ENCODE measurements around the gene SSH2. TPM values are rescaled to one million over a fixed set of nuclear protein-coding genes. Genes with fewer than 3 reads are reported as not detected.

SSH2 gene
- total RNA-seq, 1 experiment from 2014 or later, result 14.6 TPM

- DNase-seq, result no peak
- TF ChIP-seq, protein P1, sequence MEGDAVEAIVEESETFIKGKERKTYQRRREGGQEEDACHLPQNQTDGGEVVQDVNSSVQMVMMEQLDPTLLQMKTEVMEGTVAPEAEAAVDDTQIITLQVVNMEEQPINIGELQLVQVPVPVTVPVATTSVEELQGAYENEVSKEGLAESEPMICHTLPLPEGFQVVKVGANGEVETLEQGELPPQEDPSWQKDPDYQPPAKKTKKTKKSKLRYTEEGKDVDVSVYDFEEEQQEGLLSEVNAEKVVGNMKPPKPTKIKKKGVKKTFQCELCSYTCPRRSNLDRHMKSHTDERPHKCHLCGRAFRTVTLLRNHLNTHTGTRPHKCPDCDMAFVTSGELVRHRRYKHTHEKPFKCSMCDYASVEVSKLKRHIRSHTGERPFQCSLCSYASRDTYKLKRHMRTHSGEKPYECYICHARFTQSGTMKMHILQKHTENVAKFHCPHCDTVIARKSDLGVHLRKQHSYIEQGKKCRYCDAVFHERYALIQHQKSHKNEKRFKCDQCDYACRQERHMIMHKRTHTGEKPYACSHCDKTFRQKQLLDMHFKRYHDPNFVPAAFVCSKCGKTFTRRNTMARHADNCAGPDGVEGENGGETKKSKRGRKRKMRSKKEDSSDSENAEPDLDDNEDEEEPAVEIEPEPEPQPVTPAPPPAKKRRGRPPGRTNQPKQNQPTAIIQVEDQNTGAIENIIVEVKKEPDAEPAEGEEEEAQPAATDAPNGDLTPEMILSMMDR (conservative IDR thresholded peaks at IDR 0.05), result no peak
- Histone ChIP-seq H3K14ac (ENCODE audit: insufficient read depth, low read length) (no peak overlapping the region), H2BK15ac (ENCODE audit: low read depth, low read length) (no peak overlapping the region), H4K20me1 (ENCODE audit: control insufficient read depth, insufficient read depth, insufficient read length) (no peaks in the 10 kb centered on the region), H3K56ac (ENCODE audit: insufficient read length, low read depth, low read length) (no peak overlapping the region), H3K79me2 (ENCODE audit: insufficient read depth, low read length) (no peaks in the 10 kb centered on the region), H3K23ac (ENCODE audit: insufficient read length, low read depth, low read length) (no peak overlapping the region), H3K4ac (ENCODE audit: low read depth, low read length) (no peak overlapping the region), H3K23me2 (ENCODE audit: insufficient read length, low read depth, low read length, poor library complexity, severe bottlenecking) (no peaks in the 10 kb centered on the region), H2AFZ (ENCODE audit: low read length) (no peak overlapping the region), H2AK5ac (ENCODE audit: insufficient read length, low read length) (no peak overlapping the region), H4K8ac (replicated peaks; ENCODE audit: insufficient read length, low read depth, low read length) (no peak overlapping the region), H3K18ac (ENCODE audit: insufficient read length, low read depth, low read length) (no peak overlapping the region), H3K4me2 (ENCODE audit: insufficient read depth, insufficient read length, low read length) (no peak overlapping the region), H3K79me1 (ENCODE audit: insufficient read depth, low read depth, low read length, poor library complexity, severe bottlenecking) (no peaks in the 10 kb centered on the region), H4K5ac (ENCODE audit: insufficient read length, low read depth, low read length) (no peak overlapping the region), H3K27ac (ENCODE audit: insufficient read length, low read depth, low read length) (no peak overlapping the region), H3K9me3 (ENCODE audit: control insufficient read depth, low read depth, low read length) (no peaks in the 10 kb centered on the region), H3K27me3 (ENCODE audit: insufficient read depth, low read length) (no peaks in the 10 kb centered on the region), H2BK12ac (ENCODE audit: insufficient read length, low read depth, low read length) (no peak overlapping the region), H3T11ph (ENCODE audit: low read length) (no peak overlapping the region), H2BK5ac (ENCODE audit: insufficient read length, low read length) (no peak overlapping the region), H4K91ac (ENCODE audit: insufficient read length, low read depth, low read length) (no peak overlapping the region), H3K4me1 (ENCODE audit: insufficient read depth, low read length) (no peaks in the 10 kb centered on the region; the same call in 1 of the 2 replicates), H2BK120ac (ENCODE audit: low read depth, low read length, poor library complexity, severe bottlenecking) (no peak overlapping the region), H2BK20ac (ENCODE audit: low read depth, low read length, poor library complexity, severe bottlenecking) (no peak overlapping the region), H3K9ac (ENCODE audit: extremely low read depth, insufficient read length, low read length) (no peak overlapping the region)
- Mint-ChIP-seq H3K4me3 (no peak overlapping the region), H3K4me1 (peaks cover 7 to 15% of the 10 kb centered on the region in 2 experiments), H3K9me3 (no peaks in the 10 kb centered on the region), H3K36me3 (ENCODE audit: insufficient read depth in 1 of 3, low read depth in 3 of 3) (peaks cover 0 to 4% (median 4%) of the 10 kb centered on the region in 3 experiments; a peak in 3 of 7 replicates), H3K27ac (no peak overlapping the region), H3K27me3 (ENCODE audit: low read depth) (no peaks in the 10 kb centered on the region)
- WGBS (ENCODE audit: extremely low coverage, insufficient read length, low lambda C conversion rate), result no CpG with 5 or more reads among the region's 5 CpGs
These were observed 258.4 kb downstream of the SSH2 start for GRCh38 chr17:29671661-29672060.

All from H9 (cell line).